ENCODE data around the gene CLCF1. TPM values are rescaled to one million over a fixed set of nuclear protein-coding genes. Genes with fewer than 3 reads are reported as not detected.

Gene CLCF1
- total and polyA plus RNA-seq, 2 donors (not counting 3 experiments of a cell fraction or from before 2014, with no cell fraction given): 5.8 to 6.5 TPM

DNA sequence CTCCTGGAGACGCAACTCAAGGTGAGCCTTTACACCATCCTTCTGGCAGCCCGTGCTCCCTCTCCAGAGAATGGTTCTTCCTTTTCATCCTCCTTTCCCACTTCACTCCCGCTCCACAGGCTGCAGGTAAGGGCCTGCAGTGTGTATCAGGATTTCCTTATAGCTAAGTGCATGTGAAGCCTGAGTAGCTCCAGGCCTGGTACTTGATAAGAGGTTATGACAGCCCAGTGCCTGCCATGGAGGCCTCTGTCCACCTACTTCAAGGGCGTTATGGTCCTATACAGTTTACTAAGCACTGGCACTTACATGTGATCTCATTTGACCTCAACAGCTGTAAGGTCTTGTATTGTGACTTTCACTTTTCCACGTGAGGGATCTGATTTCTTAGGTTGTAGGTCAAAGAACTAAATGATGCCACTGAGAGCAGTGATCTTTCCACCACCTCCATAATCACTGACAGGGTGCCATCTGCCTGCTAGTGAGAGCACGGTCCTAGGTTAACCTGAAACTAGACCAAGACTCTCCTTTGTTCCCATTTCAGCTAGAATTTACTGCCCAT is 52.0 kb downstream of the CLCF1 start:
- no peaks in the 10 kb centered on the region for H4K20me1 ChIP-seq (replicated peaks; ENCODE audit: control insufficient read depth, extremely low read depth, insufficient read depth, low read length)
- no peak overlapping the region for H2AFZ ChIP-seq (ENCODE audit: low read depth, low read length)
- TF ChIP-seq POLR2A (IDR thresholded peaks at IDR 0.05; ENCODE audit: low read depth, low read length) (no peak), POLR2AphosphoS5 (IDR thresholded peaks at IDR 0.05; ENCODE audit: insufficient read depth, low read depth, low read length) (no peak), EZH2 (IDR thresholded peaks at IDR 0.05; ENCODE audit: borderline replicate concordance, low read depth, low read length, severe bottlenecking) (no peak), GATA2 (IDR thresholded peaks at IDR 0.05; ENCODE audit: insufficient read depth, insufficient read length, low read depth, low read length) (no peak), JUN (IDR thresholded peaks at IDR 0.05; ENCODE audit: borderline replicate concordance, insufficient read depth, insufficient read length, low read depth) (no peak), MYC (IDR thresholded peaks at IDR 0.05; ENCODE audit: low read depth, low read length) (no peak), FOS (IDR thresholded peaks at IDR 0.05; ENCODE audit: borderline replicate concordance, insufficient read depth, low read length) (no peak)
- TF ChIP-seq, protein P1, sequence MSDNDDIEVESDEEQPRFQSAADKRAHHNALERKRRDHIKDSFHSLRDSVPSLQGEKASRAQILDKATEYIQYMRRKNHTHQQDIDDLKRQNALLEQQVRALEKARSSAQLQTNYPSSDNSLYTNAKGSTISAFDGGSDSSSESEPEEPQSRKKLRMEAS (IDR thresholded peaks at IDR 0.05; ENCODE audit: insufficient read depth, insufficient read length): no peak
- TF ChIP-seq, protein P2, sequence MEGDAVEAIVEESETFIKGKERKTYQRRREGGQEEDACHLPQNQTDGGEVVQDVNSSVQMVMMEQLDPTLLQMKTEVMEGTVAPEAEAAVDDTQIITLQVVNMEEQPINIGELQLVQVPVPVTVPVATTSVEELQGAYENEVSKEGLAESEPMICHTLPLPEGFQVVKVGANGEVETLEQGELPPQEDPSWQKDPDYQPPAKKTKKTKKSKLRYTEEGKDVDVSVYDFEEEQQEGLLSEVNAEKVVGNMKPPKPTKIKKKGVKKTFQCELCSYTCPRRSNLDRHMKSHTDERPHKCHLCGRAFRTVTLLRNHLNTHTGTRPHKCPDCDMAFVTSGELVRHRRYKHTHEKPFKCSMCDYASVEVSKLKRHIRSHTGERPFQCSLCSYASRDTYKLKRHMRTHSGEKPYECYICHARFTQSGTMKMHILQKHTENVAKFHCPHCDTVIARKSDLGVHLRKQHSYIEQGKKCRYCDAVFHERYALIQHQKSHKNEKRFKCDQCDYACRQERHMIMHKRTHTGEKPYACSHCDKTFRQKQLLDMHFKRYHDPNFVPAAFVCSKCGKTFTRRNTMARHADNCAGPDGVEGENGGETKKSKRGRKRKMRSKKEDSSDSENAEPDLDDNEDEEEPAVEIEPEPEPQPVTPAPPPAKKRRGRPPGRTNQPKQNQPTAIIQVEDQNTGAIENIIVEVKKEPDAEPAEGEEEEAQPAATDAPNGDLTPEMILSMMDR (IDR thresholded peaks at IDR 0.05; ENCODE audit: extremely low read depth in 1 of 2, insufficient read depth in 1 of 2, low read depth in 1 of 2, low read length in 2 of 2): no peak
- H3K36me3 ChIP-seq (ENCODE audit: control insufficient read depth in 2 of 2, extremely low read depth in 1 of 2, insufficient read depth in 2 of 2, low read length in 2 of 2): no peaks in the 10 kb centered on the region
- H3K27me3 ChIP-seq (ENCODE audit: control insufficient read depth in 2 of 2, insufficient read depth in 2 of 2, low read length in 2 of 2): no peaks in the 10 kb centered on the region
- POLR2A ChIA-PET: no interaction called here
- H3K9ac ChIP-seq (replicated peaks; ENCODE audit: extremely low read depth, insufficient read depth, low read length): no peak overlapping the region
- no peak overlapping the region for H3K4me2 ChIP-seq (ENCODE audit: insufficient read depth, low read length)
- no peaks in the 10 kb centered on the region for H3K9me3 ChIP-seq (replicated peaks; ENCODE audit: control insufficient read depth, insufficient read depth, low read length)
- H3K9me1 ChIP-seq (replicated peaks; ENCODE audit: control insufficient read depth, extremely low read depth, insufficient read depth, low read length): no peaks in the 10 kb centered on the region
- no peak overlapping the region for H3K27ac ChIP-seq (ENCODE audit: insufficient read depth, low read depth, low read length)
- no peaks in the 10 kb centered on the region for H3K79me2 ChIP-seq (ENCODE audit: control insufficient read depth, insufficient read depth, low read length)
- dilution Hi-C loops (cut with MboI; ENCODE audit: extremely low pct_ligation_motif_present, low sequenced_read_pairs) (no loop called here), intact Hi-C loops (cut with micrococcal nuclease) (no loop called here)
- H3K4me1 ChIP-seq (ENCODE audit: control insufficient read depth, extremely low read depth, insufficient read depth, low read length): peaks cover 6% of the 10 kb centered on the region
- CTCF ChIA-PET: interaction anchor here (1.0 to 9.2 kb wide), 7 partner anchors 12 to 80 kb away, joined by 3 to 83 read pairs (median 5); partner anchors contain the start of gene PPP1CA
- no peak for DNase-seq (ENCODE audit: low read depth, low spot score)
- no TSS peak for BruUV-seq (replicated peaks)
- no peak for FAIRE-seq
- no peak overlapping the region for H3K4me3 ChIP-seq (replicated peaks in 1 of 3; ENCODE audit: insufficient read depth in 1 of 3, low read depth in 1 of 3, low read length in 3 of 3)

Data from endothelial cell of umbilical vein (primary cell).